ENCODE measurements around the gene MAGI2.

MAGI2 gene

GRCh38 chr7:78703391-78703790, 750.1 kb downstream of the MAGI2 start:
- DNase-seq, result no peak

- no peak for DNase-seq
These were observed 750.7 kb downstream of the MAGI2 start for GRCh38 chr7:78702770-78703169.

GRCh38 chr7:78695826-78696225, 757.6 kb downstream of the MAGI2 start:
- DNase-seq, result no peak

GRCh38 chr7:78691584-78691983, 761.9 kb downstream of the MAGI2 start:
- no peak for DNase-seq

- no peak for DNase-seq
These were observed 763.3 kb downstream of the MAGI2 start for GRCh38 chr7:78690174-78690573.

- DNase-seq, result no peak
These were observed 765.1 kb downstream of the MAGI2 start for GRCh38 chr7:78688376-78688775.

- no peak for DNase-seq
These were observed 767.3 kb downstream of the MAGI2 start for GRCh38 chr7:78686189-78686588.

GRCh38 chr7:78684201-78684600, 769.3 kb downstream of the MAGI2 start:
- no peak for DNase-seq

GRCh38 chr7:78683566-78683965, 769.9 kb downstream of the MAGI2 start:
- no peak for DNase-seq

- DNase-seq, result no peak
These were observed 774.2 kb downstream of the MAGI2 start for GRCh38 chr7:78679112-78679876.

GRCh38 chr7:78677391-78677790, 776.1 kb downstream of the MAGI2 start:
- DNase-seq, result no peak

GRCh38 chr7:78675511-78675910, 778.0 kb downstream of the MAGI2 start:
- DNase-seq, result no peak

GRCh38 chr7:78673272-78673671, 780.2 kb downstream of the MAGI2 start:
- DNase-seq, result no peak

GRCh38 chr7:78662939-78663338, 790.5 kb downstream of the MAGI2 start:
- DNase-seq, result no peak

GRCh38 chr7:78649976-78650375, 803.5 kb downstream of the MAGI2 start:
- DNase-seq, result no peak

GRCh38 chr7:78649236-78649635, 804.2 kb downstream of the MAGI2 start:
- DNase-seq, result no peak

GRCh38 chr7:78642751-78643150, 810.7 kb downstream of the MAGI2 start:
- DNase-seq, result no peak

GRCh38 chr7:78638364-78638763, 815.1 kb downstream of the MAGI2 start:
- DNase-seq, result no peak

- DNase-seq, result no peak
These were observed 816.7 kb downstream of the MAGI2 start for GRCh38 chr7:78636727-78637126.

GRCh38 chr7:78635026-78635793, 818.3 kb downstream of the MAGI2 start:
- no peak for DNase-seq

GRCh38 chr7:78634093-78634492, 819.4 kb downstream of the MAGI2 start:
- no peak for DNase-seq

GRCh38 chr7:78620920-78621319, 832.5 kb downstream of the MAGI2 start:
- DNase-seq, result no peak

GRCh38 chr7:78616539-78616938, 836.9 kb downstream of the MAGI2 start:
- no peak for DNase-seq

GRCh38 chr7:78609281-78609680, 844.2 kb downstream of the MAGI2 start:
- no peak for DNase-seq

Measured in stimulated activated CD4-positive, alpha-beta T cell treated with anti-CD3 and anti-CD28 coated beads, Interleukin-2, amount 100 ng/mL, for 48 hours (primary cell).